NCI-H128 (cell line): ENCODE measurements around the gene INO80B.
"Not testable (repeated sequence)": the region's sequence is repeated elsewhere in the genome, so short reads cannot be mapped to it uniquely, and the experiment has no call there.

Experiments
- DNase-seq: peaks from one replicate; lab custom pipeline; 2025; ENCODE audit not compliant: unreplicated experiment; lab: John Stamatoyannopoulos, UW

INO80B gene

GRCh38 chr2:74474899-74475298 lies 20.0 kb downstream of the INO80B start:
- DNase-seq: no peak

- no peak for DNase-seq
These were observed 26.5 kb downstream of the INO80B start for GRCh38 chr2:74481431-74481830.

DNA sequence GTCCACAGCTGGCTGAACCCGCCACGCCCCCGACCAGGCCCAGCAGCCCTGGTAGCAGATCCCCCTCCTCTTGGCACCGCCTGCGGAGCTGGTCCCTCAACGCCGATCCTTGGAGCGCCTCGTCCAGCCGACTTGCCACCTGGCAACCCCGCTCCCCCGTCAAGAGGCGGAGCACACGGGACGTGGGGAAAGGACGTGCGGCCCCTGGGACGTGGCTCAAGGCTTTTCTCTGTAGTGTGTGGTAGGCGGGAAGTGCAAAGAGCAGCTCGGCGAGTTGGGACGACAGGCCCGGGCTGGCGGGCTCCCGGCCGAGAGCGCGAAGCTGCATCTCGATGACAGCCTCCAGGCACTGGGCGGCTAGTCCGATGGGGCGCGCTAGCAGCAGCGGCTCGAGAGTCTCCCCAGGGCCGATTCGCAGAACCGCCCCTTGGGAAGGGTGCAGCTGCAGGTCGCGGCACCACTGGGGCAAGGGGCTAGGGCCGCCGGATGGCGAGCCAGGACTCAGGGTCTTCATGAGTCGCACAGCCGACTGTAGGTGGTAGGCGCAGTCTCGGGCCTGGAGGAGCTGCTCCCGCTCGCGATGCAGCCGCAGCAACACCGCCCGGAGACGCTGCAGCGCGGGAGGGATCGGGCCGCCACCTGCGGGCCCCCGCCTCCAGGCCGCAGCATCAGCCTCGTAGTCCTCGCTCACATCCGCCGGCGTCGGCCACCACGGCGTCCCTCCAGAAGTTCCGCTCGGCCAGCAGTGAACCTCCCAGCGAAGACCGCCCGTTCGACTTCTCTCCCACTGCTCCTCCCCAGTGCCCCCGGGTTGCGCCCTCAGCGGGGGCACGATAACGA lies 27.3 kb downstream of the INO80B start:
- DNase-seq: peak; percentile 7

DNA sequence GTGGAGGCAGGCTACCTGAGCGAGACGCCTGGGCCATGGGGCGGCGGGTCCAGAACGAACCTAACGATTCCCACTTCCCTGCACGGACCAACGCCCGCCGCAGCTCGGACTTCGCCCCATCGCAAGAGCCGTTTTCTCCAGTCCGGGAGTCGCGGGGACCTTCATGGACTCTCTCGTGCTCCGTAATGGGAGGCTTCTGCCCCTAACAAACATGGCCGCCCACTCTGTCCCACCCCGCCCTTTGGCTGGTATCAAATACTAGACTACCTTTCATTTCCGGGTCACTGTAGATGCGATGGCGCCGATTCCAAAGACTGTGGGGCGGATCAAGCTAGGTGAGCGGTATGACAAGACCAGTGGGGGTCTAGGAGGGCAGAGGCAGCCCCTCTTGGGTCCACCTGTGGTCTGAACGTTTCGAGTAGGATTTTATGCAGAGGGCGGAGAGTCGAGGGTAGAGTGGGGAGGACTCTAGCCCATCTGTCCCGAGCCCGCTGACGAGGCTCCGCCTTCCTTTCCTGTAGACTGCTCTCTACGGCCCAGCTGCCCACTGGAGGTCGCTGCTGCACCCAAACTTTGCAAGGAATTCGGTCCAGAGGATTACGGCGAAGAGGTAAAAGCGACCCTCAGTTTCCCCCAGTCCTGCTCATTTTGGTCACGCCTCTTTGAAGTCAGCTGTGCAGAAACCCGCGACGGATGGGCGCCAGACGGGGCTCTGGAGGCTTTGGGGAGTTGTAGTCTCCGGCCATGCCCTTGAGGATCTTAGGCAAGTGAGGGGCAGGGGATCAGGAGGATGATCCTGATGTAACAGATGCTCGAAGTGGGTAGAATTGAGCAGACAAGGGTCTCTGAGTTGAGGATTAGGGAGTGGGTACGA lies 28.2 kb downstream of the INO80B start, which contains the start of the genes CCDC142 and TTC31:
Gene CCDC142, minus strand, starts transcription at position 198 of the 874 bp plus-strand sequence. Its CDS starts 161 bp downstream, at position 37.
Gene TTC31, plus strand, starts transcription at position 281 of the 874 bp plus-strand sequence. Its CDS starts 15 bp downstream, at position 296.
- peak; percentile 88 for DNase-seq

- not testable (repeated sequence) for DNase-seq
These were observed 28.8 kb downstream of the INO80B start for GRCh38 chr2:74483675-74484164.

DNA sequence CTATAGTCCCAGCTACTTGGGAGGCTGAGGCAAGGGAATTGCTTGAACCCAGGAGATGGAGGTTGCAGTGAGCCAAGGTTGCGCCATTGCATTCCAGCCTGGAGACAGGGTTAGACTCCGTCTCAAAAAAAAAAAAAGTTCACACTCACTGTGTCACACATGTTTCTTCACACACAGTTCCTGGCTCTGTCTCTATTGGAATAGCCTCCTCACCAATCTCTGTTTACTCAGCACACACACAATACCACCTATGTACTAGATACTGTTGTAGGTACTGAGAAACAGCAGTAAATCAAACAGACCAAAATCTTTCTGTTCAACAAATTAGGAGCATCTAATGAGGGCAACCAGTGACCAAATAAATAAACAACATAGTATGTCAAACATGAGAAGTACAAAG lies 31.3 kb downstream of the INO80B start:
- no peak for DNase-seq

GRCh38 chr2:74488643-74489481 lies 34.0 kb downstream of the INO80B start:
- DNase-seq: no peak

DNA sequence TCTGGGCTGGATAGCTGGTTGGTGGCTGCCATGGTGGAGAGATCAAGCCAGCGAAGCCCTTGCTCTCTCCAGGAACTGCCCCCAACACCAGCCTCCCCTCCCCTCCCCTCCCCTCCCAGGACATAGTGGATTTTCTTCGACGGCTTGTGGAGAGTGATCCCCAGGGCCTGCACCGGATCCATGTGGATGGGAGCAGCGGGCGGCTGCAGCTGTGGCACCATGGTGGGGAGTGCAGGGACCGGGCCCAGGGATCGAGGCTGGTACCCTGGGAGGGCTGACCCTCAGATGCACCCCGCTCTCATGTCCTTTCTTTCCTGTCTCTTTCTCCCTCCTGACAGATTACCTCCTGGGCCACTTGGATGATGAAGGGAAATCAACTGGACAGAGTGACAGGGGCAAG lies 35.0 kb downstream of the INO80B start:
- DNase-seq: no peak

DNA sequence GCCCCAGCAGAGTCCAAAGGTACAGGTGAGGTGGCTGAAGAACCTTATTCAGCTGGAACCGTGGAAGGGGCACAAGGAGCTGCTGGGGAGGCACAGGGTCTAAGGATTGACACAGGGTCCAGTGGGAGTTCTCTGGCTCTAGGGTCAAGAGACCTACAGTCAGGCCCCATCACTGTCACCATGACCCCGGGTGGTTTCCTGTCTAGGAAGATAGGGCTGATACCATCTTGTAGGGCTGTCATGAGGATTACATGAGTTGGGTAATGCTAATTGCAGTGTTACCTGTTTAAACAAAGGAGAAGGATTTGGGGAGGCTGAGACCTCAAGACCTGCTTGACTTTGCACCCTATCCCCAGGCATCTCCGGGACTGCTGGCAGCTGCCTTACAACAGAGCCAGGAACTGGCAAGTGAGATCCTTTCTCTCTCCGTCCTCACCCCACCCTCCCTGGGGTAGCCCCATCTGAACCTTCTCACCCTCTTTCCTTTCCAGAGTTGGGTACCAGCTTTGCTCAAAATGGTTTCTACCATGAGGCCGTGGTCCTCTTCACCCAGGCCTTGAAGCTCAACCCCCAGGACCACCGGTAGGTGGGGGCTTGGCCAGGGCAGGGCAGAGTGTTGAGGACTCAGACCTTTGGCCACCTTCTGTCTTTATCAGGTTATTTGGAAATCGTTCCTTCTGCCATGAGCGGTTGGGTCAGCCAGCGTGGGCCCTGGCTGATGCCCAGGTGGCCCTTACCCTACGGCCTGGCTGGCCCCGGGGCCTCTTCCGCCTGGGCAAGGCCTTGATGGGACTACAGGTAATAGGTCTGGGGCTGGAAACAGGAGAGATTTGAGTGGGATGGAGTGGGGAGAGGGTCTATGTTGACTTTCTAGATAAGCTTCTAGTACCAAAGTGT lies 37.0 kb downstream of the INO80B start:
- DNase-seq: no peak

- DNase-seq: no peak
These were observed 38.7 kb downstream of the INO80B start for GRCh38 chr2:74493546-74493945.

DNA sequence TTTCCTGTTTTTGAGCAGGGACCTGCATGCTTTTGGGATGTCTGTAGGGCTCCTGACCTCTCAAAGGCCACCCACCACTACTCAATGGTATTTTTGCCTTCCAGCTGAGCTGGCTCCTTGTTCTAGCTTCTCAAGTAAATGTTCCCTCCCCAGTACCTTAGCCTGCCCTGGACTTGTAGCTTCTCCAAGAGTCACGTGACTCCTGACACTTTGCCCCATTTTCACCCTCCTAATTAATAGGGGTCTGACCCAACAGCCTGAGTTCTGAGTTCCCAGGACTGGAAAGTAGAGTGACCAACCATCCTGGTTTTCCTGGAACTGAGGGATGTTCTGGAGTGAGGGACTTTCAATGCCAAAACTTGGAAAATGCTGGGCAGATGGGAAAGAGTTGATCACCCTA lies 40.6 kb downstream of the INO80B start:
- no peak for DNase-seq

GRCh38 chr2:74496997-74497776 lies 42.3 kb downstream of the INO80B start:
- DNase-seq: no peak

DNA sequence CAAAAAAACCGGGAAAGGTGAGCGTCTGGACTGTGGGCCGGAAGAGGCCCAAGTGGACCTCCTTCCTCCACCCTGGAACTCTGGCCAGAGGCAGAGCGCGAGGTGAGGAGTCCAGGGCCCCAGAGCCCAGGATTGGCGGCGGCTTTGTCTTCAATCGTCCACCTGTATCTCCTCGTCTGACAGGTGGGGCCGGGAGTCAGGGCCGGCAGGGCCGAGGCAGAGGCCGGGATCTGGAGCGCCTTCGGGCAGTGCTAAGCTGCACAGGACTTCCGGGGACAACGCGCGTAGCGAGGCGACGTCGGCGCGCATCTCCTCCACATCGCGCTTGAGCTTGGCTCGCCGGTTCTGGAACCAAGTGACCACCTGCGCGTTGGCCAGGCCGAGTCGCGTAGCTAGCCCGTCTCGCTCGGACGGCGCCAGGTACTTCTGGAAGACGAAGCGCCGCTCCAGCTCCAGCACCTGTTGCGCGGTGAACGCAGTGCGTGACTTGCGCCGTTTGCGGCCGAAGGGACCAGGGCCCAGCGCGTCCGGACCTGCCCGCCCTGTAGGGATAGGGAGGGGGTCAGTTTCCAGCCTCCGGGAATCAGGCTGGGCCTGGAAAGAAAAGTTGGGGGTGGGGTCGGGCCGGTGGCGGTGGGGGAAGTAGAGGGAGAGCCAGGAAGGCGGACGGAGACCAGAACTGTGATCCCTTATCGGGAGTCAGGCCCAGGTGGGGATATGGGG lies 43.1 kb downstream of the INO80B start:
- DNase-seq: no peak

GRCh38 chr2:74498500-74499266 lies 43.8 kb downstream of the INO80B start:
- no peak for DNase-seq

- no peak for DNase-seq
These were observed 44.5 kb downstream of the INO80B start, which contains the start of gene LBX2 for GRCh38 chr2:74499267-74499939. Gene LBX2 (minus strand): TSS chr2:74499603. CDS start chr2:74499537, 66 bp downstream.

- no peak for DNase-seq
These were observed 45.2 kb downstream of the INO80B start for GRCh38 chr2:74499940-74500577.
